NB4 (cell line): ENCODE measurements around the gene GALNT13.

Experiments used
- POLR2A ChIP-seq: IDR thresholded peaks from 2 replicates; pipeline ENCODE4 v1.6.1; 2011; ENCODE audit warnings: mild to moderate bottlenecking; ENCODE audit not compliant: insufficient read length; ENCODE audit errors: extremely low read depth
- TF ChIP-seq, protein P1 (sequence below): IDR thresholded peaks from one replicate; pipeline ENCODE4 v1.5.1; 2012; ENCODE audit warnings: low read depth, low read length
- TF ChIP-seq, protein P2 (sequence below): IDR thresholded peaks from 2 replicates; pipeline ENCODE4 v1.6.1; 2011; ENCODE audit warnings: low read depth, low read length

- TF ChIP-seq, protein P1, sequence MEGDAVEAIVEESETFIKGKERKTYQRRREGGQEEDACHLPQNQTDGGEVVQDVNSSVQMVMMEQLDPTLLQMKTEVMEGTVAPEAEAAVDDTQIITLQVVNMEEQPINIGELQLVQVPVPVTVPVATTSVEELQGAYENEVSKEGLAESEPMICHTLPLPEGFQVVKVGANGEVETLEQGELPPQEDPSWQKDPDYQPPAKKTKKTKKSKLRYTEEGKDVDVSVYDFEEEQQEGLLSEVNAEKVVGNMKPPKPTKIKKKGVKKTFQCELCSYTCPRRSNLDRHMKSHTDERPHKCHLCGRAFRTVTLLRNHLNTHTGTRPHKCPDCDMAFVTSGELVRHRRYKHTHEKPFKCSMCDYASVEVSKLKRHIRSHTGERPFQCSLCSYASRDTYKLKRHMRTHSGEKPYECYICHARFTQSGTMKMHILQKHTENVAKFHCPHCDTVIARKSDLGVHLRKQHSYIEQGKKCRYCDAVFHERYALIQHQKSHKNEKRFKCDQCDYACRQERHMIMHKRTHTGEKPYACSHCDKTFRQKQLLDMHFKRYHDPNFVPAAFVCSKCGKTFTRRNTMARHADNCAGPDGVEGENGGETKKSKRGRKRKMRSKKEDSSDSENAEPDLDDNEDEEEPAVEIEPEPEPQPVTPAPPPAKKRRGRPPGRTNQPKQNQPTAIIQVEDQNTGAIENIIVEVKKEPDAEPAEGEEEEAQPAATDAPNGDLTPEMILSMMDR, result no peak
- no peak for TF ChIP-seq POLR2A
- TF ChIP-seq, protein P2, sequence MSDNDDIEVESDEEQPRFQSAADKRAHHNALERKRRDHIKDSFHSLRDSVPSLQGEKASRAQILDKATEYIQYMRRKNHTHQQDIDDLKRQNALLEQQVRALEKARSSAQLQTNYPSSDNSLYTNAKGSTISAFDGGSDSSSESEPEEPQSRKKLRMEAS, result no peak
Measured at GRCh38 chr2:154132827-154133226, 261.1 kb downstream of the GALNT13 start.
